A549 (cell line): ENCODE data around the gene NENF.

ENCODE experiments used
- CBX2 ChIP-seq: fragments of 200-600 bp; sonication (generic); IDR thresholded peaks from 2 replicates; pipeline ENCODE4 v1.6.1; 2016; ENCODE audit warnings: low read depth, mild to moderate bottlenecking, borderline replicate concordance
- EP300 ChIP-seq, 2 experiments: fragments of >200 bp; sonication (Bioruptor Twin); formaldehyde crosslinking; IDR thresholded peaks; 2 replicates in 1 of 2; 3 replicates in 1 of 2; pipeline ENCODE4 v1.6.1; 2016 to 2017
- FOXS1 ChIP-seq: fragments of 250-450 bp; sonication (Bioruptor Pico); IDR thresholded peaks from 2 replicates; pipeline ENCODE4 v1.5.0; 2020; ENCODE audit warnings: mild to moderate bottlenecking, moderate library complexity
- MAX ChIP-seq: IDR thresholded peaks from 2 replicates; pipeline ENCODE4 v1.6.1; 2012
- POLR2A ChIP-seq: IDR thresholded peaks from 2 replicates; pipeline ENCODE4 v1.6.1; 2012; ENCODE audit warnings: mild to moderate bottlenecking, low read length
- RCOR1 ChIP-seq: fragments of 150-350 bp; IDR thresholded peaks from 2 replicates; pipeline ENCODE4 v1.6.1; 2014; ENCODE audit warnings: antibody characterized with exemption, low read length, low read depth
- RFX5 ChIP-seq: fragments of 450-650 bp; IDR thresholded peaks from 2 replicates; pipeline ENCODE4 v1.7.1; 2014; ENCODE audit warnings: antibody characterized with exemption, mild to moderate bottlenecking, moderate library complexity
- ZNF302 ChIP-seq: fragments of 250-450 bp; sonication (Bioruptor Pico); IDR thresholded peaks from 2 replicates; pipeline ENCODE4 v1.9.0; 2021; ENCODE audit warnings: inconsistent platforms, mild to moderate bottlenecking, moderate library complexity
- TF ChIP-seq, protein P1 (sequence below): fragments of >200 bp; sonication (Bioruptor Twin); formaldehyde crosslinking; IDR thresholded peaks from 3 replicates; pipeline ENCODE4 v1.5.1; 2016

GRCh38 chr1:212453156-212453857 lies 20.6 kb downstream of the NENF start:
- TF ChIP-seq, protein P1, sequence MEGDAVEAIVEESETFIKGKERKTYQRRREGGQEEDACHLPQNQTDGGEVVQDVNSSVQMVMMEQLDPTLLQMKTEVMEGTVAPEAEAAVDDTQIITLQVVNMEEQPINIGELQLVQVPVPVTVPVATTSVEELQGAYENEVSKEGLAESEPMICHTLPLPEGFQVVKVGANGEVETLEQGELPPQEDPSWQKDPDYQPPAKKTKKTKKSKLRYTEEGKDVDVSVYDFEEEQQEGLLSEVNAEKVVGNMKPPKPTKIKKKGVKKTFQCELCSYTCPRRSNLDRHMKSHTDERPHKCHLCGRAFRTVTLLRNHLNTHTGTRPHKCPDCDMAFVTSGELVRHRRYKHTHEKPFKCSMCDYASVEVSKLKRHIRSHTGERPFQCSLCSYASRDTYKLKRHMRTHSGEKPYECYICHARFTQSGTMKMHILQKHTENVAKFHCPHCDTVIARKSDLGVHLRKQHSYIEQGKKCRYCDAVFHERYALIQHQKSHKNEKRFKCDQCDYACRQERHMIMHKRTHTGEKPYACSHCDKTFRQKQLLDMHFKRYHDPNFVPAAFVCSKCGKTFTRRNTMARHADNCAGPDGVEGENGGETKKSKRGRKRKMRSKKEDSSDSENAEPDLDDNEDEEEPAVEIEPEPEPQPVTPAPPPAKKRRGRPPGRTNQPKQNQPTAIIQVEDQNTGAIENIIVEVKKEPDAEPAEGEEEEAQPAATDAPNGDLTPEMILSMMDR, result no peak
- TF ChIP-seq ZNF302 (CRISPR knock-in tag), result no peak
- TF ChIP-seq EP300 (IDR thresholded peaks at IDR 0.05), result no peak
- TF ChIP-seq RCOR1, result no peak
- TF ChIP-seq POLR2A, result no peak
- no peak for TF ChIP-seq RFX5
- TF ChIP-seq MAX, result no peak
- TF ChIP-seq FOXS1 (CRISPR knock-in tag), result no peak
- no peak for TF ChIP-seq CBX2
